ENCODE data around the gene GMPS. TPM values are rescaled to one million over a fixed set of nuclear protein-coding genes. Genes with fewer than 3 reads are reported as not detected.

Gene GMPS
- total RNA-seq, 1 experiment from 2014 or later = 136 TPM

GRCh38 chr3:155917781-155918180 lies 47.3 kb downstream of the GMPS start:
- DNase-seq (ENCODE audit: low spot score) (no peak), ATAC-seq (no peak)
- no peak overlapping the region for H3K27ac Mint-ChIP-seq
- H3K4me1 Mint-ChIP-seq = no peaks in the 10 kb centered on the region
- H3K4me3 Mint-ChIP-seq = no peak overlapping the region
- POLR2A ChIA-PET = no interaction called here
- TF ChIP-seq NR3C1 (CRISPR knock-in tag; conservative IDR thresholded peaks at IDR 0.05; ENCODE audit: low read depth) = no peak
- no peak for TF ChIP-seq CREM (CRISPR knock-in tag; IDR thresholded peaks at IDR 0.05)
- TF ChIP-seq USF1 (CRISPR knock-in tag; IDR thresholded peaks at IDR 0.05) = no peak
- TF ChIP-seq IRF2 (CRISPR knock-in tag; IDR thresholded peaks at IDR 0.05; ENCODE audit: borderline replicate concordance, low read depth) = no peak
- no peaks in the 10 kb centered on the region; the same call in 1 of the 2 replicates for H3K27me3 Mint-ChIP-seq (ENCODE audit: low read depth)
- no peaks in the 10 kb centered on the region for H3K9me3 Mint-ChIP-seq
- peaks cover 66% of the 10 kb centered on the region for H3K36me3 Mint-ChIP-seq
- CTCF ChIA-PET = no interaction called here

GRCh38 chr3:155919728-155920127 lies 49.3 kb downstream of the GMPS start:
- ChIA-PET CTCF (interaction anchor here (0.9 kb wide), 1 partner anchor 113 kb away, joined by 3 read pairs; the partner anchor contains the start of gene C3orf33), POLR2A (no interaction called here)
- Mint-ChIP-seq H3K4me3 (no peak overlapping the region), H3K9me3 (no peaks in the 10 kb centered on the region), H3K36me3 (peaks cover 62% of the 10 kb centered on the region), H3K27ac (no peak overlapping the region), H3K27me3 (ENCODE audit: low read depth) (no peaks in the 10 kb centered on the region; the same call in 1 of the 2 replicates), H3K4me1 (no peaks in the 10 kb centered on the region)
- ATAC-seq (no peak), DNase-seq (ENCODE audit: low spot score) (no peak)
- no peak for TF ChIP-seq KAT7 (CRISPR knock-in tag; IDR thresholded peaks at IDR 0.05; ENCODE audit: borderline replicate concordance)
- no peak for TF ChIP-seq MLX (CRISPR knock-in tag; IDR thresholded peaks at IDR 0.05)
- TF ChIP-seq PRRX2 (CRISPR knock-in tag; IDR thresholded peaks at IDR 0.05) = no peak
- no peak for TF ChIP-seq SMAD3 (CRISPR knock-in tag; IDR thresholded peaks at IDR 0.05; ENCODE audit: borderline replicate concordance)
- no peak for TF ChIP-seq ZBTB21 (CRISPR knock-in tag; IDR thresholded peaks at IDR 0.05; ENCODE audit: borderline replicate concordance)
- no peak for TF ChIP-seq ZNF121 (CRISPR knock-in tag; IDR thresholded peaks at IDR 0.05)
- no peak for TF ChIP-seq ZNF671 (CRISPR knock-in tag; IDR thresholded peaks at IDR 0.05)
- no peak for TF ChIP-seq IRF2 (CRISPR knock-in tag; IDR thresholded peaks at IDR 0.05; ENCODE audit: borderline replicate concordance, low read depth)

GRCh38 chr3:155921486-155921885 lies 51.0 kb downstream of the GMPS start:
- no peak overlapping the region for H3K27ac Mint-ChIP-seq
- ChIA-PET POLR2A (no interaction called here), CTCF (no interaction called here)
- H3K36me3 Mint-ChIP-seq = peaks cover 59% of the 10 kb centered on the region
- DNase-seq (ENCODE audit: low spot score) (no peak), ATAC-seq (no peak)
- H3K9me3 Mint-ChIP-seq = no peaks in the 10 kb centered on the region
- TF ChIP-seq ZNF671 (CRISPR knock-in tag; IDR thresholded peaks at IDR 0.05) = no peak
- TF ChIP-seq PRDM15 (CRISPR knock-in tag; IDR thresholded peaks at IDR 0.05) = no peak
- no peak for TF ChIP-seq ELF4 (CRISPR knock-in tag; IDR thresholded peaks at IDR 0.05; ENCODE audit: low read depth)
- TF ChIP-seq ZNF423 (CRISPR knock-in tag; IDR thresholded peaks at IDR 0.05) = no peak
- TF ChIP-seq PRRX2 (CRISPR knock-in tag; IDR thresholded peaks at IDR 0.05) = no peak
- no peak for TF ChIP-seq GTF2I (CRISPR knock-in tag; conservative IDR thresholded peaks at IDR 0.05)
- TF ChIP-seq NFATC4 (CRISPR knock-in tag; IDR thresholded peaks at IDR 0.05) = no peak
- TF ChIP-seq FOXJ3 (CRISPR knock-in tag; IDR thresholded peaks at IDR 0.05; ENCODE audit: borderline replicate concordance) = no peak
- no peak for TF ChIP-seq ATF2 (CRISPR knock-in tag; IDR thresholded peaks at IDR 0.05; ENCODE audit: borderline replicate concordance, low read depth)
- no peak for TF ChIP-seq FOXK1 (CRISPR knock-in tag; IDR thresholded peaks at IDR 0.05)
- no peak for TF ChIP-seq ZNF219 (CRISPR knock-in tag; IDR thresholded peaks at IDR 0.05; ENCODE audit: borderline replicate concordance)
- no peak for TF ChIP-seq OVOL2 (CRISPR knock-in tag; IDR thresholded peaks at IDR 0.05; ENCODE audit: borderline replicate concordance)
- no peak for TF ChIP-seq E2F1 (CRISPR knock-in tag; IDR thresholded peaks at IDR 0.05)
- no peak for TF ChIP-seq CREM (CRISPR knock-in tag; IDR thresholded peaks at IDR 0.05)
- no peaks in the 10 kb centered on the region for H3K4me1 Mint-ChIP-seq
- no peak overlapping the region for H3K4me3 Mint-ChIP-seq
- H3K27me3 Mint-ChIP-seq (ENCODE audit: low read depth) = no peaks in the 10 kb centered on the region; the same call in 1 of the 2 replicates
